ENCODE results near the gene CNN1.

DNA sequence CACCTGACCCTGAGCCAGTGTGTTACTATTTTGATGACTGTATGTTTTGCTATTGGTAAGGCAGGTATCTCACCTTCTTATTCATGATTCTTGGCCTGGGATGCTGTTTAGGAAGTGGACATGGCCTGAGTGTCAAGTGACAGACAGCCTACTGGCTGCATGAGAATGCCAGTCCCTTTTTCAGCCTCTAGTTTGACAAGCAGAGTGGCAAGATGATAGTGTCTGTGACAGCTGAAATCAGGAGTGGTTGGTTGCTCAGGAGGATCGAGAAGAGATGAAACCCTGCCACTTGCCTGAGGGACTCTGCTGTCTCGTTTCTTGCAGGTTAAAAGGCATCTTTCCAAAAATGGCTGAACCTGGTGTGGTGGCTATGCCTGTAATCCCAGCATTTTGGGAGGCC lies 27.5 kb downstream of the CNN1 start:
- no peak for TF ChIP-seq CTCF (IDR thresholded peaks at IDR 0.05)
- TF ChIP-seq POLR2A (IDR thresholded peaks at IDR 0.05) = no peak
- no peak for TF ChIP-seq POLR2AphosphoS5 (IDR thresholded peaks at IDR 0.05)
- TF ChIP-seq EP300 (IDR thresholded peaks at IDR 0.05) = no peak

Data from sigmoid colon (tissue), 4 donors.